Epithelial cell of esophagus (primary cell): Measurements from ENCODE around the gene ZMYM3.

ENCODE experiments used
- DNase-seq: peaks from one replicate; pipeline ENCODE4 v3.0.0; 2010; ENCODE audit warnings: low read depth
- H3K4me3 ChIP-seq: 2 replicates; pipeline ENCODE4 v1.5.1; 2011; ENCODE audit warnings: mild to moderate bottlenecking, low read length, control low read depth
- TF ChIP-seq, protein P1 (sequence below): IDR thresholded peaks from 2 replicates; pipeline ENCODE4 v1.5.1; 2011; ENCODE audit warnings: low read depth, mild to moderate bottlenecking, low read length, control low read depth, inconsistent platforms; ENCODE audit not compliant: insufficient read depth; ENCODE audit errors: missing control alignments

Gene ZMYM3

DNA sequence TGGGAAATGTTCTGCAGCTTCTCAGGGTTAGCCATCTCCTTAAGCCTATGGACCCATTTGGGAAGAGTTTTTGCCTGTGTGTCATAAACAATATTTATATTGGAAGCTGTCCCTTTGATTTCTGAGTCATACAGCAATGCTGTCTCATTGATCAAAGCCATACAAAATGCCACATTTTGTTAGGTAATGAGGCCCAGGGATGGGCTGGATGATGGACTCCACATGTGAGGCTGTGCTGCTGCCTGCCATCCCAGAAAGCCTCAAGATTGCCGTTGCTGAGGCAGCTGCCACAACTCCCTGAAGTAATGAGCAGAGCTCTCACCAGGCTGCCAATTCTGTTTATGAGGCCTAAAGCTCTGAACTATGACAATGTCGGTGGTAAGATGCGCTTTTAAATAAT is 43.1 kb downstream of the ZMYM3 start:
- TF ChIP-seq, protein P1, sequence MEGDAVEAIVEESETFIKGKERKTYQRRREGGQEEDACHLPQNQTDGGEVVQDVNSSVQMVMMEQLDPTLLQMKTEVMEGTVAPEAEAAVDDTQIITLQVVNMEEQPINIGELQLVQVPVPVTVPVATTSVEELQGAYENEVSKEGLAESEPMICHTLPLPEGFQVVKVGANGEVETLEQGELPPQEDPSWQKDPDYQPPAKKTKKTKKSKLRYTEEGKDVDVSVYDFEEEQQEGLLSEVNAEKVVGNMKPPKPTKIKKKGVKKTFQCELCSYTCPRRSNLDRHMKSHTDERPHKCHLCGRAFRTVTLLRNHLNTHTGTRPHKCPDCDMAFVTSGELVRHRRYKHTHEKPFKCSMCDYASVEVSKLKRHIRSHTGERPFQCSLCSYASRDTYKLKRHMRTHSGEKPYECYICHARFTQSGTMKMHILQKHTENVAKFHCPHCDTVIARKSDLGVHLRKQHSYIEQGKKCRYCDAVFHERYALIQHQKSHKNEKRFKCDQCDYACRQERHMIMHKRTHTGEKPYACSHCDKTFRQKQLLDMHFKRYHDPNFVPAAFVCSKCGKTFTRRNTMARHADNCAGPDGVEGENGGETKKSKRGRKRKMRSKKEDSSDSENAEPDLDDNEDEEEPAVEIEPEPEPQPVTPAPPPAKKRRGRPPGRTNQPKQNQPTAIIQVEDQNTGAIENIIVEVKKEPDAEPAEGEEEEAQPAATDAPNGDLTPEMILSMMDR = no peak
- no peak for DNase-seq
- H3K4me3 ChIP-seq = no peak overlapping the region

- TF ChIP-seq, protein P1 = no peak
- no peak overlapping the region for H3K4me3 ChIP-seq
- DNase-seq = no peak
Measured at GRCh38 chrX:71199252-71200008, 54.5 kb downstream of the ZMYM3 start.

- H3K4me3 ChIP-seq = no peak overlapping the region
- TF ChIP-seq, protein P1 = no peak
- DNase-seq = no peak
Measured at GRCh38 chrX:71198066-71198465, 55.9 kb downstream of the ZMYM3 start.

- no peak for DNase-seq
- TF ChIP-seq, protein P1 = no peak
- no peak overlapping the region for H3K4me3 ChIP-seq
Measured at GRCh38 chrX:71195964-71196649, 57.8 kb downstream of the ZMYM3 start.

- no peak for DNase-seq
- TF ChIP-seq, protein P1 = no peak
- H3K4me3 ChIP-seq = no peak overlapping the region
Measured at GRCh38 chrX:71191248-71191647, 62.7 kb downstream of the ZMYM3 start.
